HUDEP-2 (cell line): ENCODE results near the gene AP3M1.
"Not testable (repeated sequence)": the region's sequence is repeated elsewhere in the genome, so short reads cannot be mapped to it uniquely, and the experiment has no call there.

Experiments
- DNase-seq, 76 experiments: peaks; one replicate each; lab custom pipeline; 2025; ENCODE audit not compliant: unreplicated experiment in 76 of 76; lab: John Stamatoyannopoulos, UW

The AP3M1 gene, protein sequence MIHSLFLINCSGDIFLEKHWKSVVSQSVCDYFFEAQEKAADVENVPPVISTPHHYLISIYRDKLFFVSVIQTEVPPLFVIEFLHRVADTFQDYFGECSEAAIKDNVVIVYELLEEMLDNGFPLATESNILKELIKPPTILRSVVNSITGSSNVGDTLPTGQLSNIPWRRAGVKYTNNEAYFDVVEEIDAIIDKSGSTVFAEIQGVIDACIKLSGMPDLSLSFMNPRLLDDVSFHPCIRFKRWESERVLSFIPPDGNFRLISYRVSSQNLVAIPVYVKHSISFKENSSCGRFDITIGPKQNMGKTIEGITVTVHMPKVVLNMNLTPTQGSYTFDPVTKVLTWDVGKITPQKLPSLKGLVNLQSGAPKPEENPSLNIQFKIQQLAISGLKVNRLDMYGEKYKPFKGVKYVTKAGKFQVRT

DNA sequence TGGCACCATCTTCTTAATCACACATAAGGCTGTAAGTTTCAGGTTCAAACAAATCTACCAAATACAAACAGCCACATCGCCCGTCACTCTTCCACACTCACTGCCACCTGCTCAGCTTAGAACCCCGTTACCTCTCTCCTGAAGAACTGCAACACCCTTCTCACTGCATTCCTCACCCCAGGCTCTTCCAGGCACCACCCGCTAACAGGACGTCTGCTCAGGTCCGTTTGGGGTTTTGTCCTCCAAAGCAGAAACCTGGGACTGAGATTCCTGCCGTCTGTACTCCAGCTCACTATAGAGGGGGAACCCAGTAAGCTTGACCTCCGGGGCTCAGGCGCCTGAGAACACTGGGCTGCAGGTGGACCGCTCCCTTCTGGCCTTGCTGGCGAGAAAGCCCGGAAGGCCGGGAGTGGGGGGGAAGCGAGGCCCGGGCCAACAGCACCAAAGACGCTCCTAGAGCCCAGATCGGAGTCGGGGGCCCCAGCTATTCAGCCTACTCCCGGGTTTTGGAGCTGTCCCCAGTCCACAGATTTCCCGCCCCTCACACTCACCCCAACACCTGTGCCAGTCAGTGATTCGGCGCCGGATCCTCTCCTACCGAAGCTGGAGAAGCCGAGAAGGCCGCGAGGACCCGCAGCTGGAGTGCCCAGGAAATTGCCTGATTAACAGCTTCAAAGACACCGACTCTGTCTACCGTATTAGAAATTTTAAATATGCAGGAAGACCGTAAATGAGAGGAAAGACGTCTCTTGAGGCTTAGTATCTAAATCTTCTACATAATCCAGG, at the start of gene AP3M1:
Gene AP3M1, minus strand, starts transcription at position 625 of the 786 bp plus-strand sequence. CDS start 12,449 bp downstream, outside the sequence.
- DNase-seq = peak in 49 of 76 experiments; percentile 40 to 96 (median 75)

DNA sequence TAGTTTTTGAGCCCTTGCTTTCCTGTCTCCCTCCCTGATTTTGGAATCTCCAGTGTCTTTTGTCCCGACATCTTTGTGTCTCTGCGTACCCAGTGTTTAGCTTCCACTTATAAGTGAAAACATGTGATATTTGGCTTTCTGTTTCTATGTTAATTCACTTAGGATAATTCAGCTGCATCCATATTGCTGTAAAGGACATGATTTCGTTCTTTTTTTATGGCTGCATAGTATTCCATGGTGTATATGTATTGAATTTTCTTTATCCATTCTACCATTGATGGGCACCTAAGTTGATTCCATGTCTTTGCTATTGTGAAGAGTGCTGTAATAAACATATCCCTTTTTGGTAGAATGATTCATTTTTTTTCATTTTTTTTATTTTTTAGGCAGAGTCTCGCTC, 48.7 kb upstream of the AP3M1 start:
- no peak for DNase-seq

DNA sequence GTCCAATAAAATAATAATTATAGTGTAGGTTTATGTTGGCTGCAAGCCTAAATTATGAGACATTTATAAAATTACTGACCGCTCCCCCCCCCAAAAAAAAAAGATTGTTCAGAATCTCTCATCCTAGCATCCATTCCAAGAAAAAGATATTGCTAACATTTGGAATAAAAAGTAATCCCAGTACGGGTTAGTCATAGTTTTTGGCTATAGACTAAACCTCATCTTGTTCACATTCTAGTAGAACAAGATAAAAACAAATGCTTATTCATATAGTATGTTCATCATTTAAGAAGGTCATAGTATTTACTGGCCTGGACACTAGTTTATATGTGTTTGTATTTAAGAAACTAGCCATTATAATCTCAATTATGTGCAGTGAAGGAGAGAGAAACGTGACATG, 44.4 kb upstream of the AP3M1 start:
- no peak for DNase-seq

DNA sequence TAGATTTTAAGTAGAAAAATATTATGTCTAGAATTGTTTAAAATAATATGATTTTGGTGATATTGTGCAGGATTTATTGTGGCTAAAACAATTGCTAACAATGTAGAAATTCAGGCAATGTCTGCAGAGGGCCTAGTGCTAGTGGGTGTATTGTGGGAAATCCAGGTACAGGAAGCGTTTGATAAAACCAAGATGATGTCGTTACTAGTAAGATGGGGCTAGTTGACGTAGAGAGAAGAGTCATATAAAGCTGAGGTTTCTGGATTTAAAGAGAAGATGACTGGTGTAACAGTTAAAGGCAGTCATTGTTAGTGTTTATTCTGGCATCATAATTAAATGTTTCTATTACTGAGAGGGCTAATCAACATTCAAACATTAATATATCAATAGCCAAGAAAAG, 43.9 kb upstream of the AP3M1 start:
- DNase-seq = no peak

DNA sequence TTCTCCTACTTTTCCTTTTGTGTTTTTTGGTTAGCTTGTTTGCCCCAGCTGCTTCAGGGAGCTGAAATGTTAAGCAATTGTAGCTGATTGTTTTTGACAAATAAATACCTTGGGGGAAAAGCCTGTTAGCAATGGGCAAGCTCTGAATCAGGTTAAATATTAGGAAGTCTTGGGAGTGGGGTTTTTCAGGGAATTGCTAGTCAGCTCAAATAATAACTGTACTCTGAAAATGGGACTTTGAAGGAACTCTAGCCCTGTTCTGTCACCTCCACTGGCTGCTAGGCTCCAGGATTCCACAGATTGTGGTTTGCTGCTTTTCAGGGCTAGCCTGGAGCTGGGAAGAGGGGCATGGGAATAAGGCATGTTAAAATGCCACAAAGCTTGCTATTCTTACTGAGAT, 39.9 kb upstream of the AP3M1 start:
- no peak for DNase-seq

DNA sequence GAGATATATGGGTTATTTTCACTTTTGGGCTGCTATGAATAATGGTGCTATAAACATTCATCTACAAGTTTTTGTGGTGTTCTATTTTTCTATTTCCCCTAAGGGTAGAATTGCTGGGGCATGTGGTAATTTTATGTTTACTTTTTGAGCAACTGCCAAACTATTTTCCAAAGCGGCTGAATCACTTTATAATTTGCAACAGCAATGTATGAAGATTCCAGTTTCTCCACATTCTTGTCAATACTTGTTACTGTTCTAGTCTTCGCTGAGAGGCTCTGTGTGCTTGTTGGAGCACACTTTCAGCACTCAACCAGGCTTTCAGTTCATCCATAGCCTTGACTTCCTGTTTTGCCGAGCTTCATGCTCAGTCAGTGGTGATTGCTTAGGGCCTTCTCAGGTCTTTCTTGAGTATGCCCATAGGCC, 39.4 kb upstream of the AP3M1 start:
- DNase-seq = peak in 14 of 76 experiments; percentile 7 to 50 (median 20)

DNA sequence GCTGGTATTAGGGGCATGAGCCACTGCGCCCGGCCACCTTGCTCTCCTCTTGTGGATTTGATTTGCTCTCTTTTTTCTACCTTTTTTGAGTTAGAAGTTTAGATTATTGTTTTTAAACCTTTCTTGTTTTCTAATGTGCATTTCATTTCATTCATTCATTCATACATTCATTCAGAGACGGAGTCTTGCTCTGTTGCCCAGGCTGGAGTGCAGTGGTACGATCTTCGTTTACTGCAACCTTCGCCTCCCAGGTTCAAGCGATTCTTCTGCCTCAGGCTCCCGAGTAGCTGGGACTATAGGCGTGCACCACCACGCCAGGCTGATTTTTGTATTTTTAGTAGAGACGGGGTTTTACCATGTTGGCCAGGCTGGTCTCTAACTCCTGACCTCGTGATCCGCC, 38.0 kb upstream of the AP3M1 start:
- not testable (repeated sequence) for DNase-seq

DNA sequence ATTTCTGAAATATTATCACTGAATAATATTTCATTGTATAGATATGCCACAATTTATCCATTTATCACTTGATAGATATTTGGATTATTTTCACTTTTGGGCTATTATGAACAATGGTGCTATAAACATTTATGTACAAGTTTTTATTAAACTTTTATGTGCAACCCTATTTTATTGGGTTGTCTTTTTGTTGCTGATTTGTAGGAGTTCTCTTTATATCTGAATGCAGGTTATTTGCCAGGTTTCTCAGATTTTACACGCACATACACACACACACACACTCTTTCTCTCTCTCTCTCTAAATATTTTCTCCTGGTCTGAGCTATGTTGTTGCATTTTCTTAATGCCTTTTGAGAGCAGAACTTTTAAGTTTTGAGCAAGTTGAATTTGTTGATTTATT, 36.6 kb upstream of the AP3M1 start:
- no peak for DNase-seq

DNA sequence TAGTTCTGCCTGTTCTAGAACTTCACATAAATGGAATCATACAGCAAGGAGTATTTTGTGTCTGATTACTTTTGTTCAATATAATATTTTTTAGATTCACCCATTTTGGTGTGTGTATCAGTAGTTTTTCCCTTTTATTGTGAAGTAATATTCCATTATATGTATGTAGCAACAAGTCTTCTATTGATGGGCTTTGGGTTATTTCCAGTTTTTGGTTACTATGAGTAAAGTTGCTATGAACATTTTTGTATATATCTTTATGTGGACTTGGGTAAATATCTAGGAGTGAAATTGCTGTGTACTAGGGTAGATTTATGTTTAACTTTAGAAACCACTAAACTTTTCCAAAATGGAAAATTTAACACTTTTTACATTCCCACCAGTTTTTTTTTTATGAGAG, 36.0 kb upstream of the AP3M1 start:
- DNase-seq = no peak

DNA sequence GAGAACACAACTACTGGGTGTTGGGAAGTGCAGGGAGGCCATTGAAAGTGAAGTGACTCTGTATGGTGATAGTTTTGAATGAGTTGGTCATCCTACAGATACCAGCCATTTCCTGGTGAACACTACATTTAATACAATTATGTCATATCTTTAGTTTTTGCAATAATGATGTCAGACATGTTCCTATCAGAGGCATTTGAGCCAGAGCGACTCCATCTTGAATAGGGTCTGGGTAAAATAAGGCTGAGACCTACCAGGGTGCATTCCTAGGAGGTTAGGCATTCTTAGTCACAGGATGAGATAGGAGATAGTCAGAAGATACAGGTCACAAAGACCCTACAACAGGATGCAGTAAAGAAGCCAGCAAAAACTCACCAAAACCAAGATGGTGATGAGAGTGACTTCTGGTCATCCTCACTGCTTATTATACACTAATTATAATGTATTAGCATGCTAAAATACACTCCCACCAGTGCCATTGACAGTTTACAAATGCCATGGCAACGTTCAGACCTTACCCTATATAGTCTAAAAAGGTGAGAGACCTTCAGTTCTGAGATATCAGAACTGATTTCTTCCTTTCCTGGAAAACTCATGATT, 28.6 kb upstream of the AP3M1 start:
- DNase-seq = no peak

DNA sequence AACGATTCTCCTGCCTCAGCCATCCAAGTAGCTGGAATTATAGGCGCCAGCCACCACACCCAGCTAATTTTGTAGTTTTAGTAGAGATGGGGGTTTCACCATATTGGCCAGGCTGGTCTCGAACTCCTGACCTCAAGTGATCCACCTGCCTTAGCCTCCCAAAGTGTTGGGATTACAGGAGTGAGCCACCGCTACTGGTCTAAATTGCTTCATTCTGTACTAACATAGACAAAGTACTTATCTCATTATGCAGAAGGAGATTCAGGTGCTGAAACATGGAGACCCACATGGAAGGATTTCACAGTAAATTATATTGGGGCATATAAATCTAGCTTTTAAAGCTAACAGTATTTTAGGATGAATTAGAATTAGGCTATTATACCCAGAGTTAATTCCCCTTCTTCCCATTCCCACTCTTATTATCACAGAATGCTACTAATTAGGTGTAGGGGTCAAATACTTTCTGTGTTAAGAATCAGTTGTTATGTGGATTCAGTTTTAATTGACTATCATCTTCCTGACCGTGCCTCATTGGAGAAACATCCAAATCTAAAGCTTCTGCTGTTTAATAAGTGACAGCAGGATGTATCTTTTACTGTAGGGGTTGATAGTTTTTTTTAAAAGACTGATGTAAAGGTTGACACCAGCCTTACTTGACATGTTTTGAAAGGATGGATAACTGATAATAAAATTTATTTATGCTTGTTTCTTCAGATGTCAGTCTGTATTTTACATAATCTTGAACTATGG, 27.6 kb upstream of the AP3M1 start:
- DNase-seq = no peak

DNA sequence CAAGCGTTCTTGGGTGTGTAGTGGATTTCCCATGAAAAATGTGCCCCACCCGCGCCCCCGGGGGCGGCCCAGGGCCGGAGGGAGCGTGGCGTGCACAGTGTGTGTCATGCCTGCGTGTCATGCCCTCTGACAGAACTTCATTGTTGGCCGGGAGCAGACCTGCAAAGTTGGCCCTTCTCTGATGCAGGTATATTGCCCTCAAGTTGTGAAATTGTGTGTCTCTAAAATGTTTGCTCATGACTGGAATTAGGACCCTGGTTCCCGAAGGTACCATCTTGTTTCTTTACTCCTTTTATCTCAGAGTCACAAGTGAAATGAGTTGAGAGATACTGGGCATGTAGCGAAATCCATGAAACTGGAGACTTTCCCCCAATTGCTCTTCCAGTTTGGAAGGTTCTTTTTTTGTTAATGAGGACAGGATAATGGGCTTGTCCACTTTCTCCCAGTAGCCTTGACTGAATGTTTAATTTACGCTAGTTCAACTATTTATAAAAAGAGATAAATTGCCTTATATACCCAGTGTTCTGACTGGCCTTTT, 26.6 kb upstream of the AP3M1 start:
- peak in 23 of 76 experiments; percentile 8 to 55 (median 30) for DNase-seq

DNA sequence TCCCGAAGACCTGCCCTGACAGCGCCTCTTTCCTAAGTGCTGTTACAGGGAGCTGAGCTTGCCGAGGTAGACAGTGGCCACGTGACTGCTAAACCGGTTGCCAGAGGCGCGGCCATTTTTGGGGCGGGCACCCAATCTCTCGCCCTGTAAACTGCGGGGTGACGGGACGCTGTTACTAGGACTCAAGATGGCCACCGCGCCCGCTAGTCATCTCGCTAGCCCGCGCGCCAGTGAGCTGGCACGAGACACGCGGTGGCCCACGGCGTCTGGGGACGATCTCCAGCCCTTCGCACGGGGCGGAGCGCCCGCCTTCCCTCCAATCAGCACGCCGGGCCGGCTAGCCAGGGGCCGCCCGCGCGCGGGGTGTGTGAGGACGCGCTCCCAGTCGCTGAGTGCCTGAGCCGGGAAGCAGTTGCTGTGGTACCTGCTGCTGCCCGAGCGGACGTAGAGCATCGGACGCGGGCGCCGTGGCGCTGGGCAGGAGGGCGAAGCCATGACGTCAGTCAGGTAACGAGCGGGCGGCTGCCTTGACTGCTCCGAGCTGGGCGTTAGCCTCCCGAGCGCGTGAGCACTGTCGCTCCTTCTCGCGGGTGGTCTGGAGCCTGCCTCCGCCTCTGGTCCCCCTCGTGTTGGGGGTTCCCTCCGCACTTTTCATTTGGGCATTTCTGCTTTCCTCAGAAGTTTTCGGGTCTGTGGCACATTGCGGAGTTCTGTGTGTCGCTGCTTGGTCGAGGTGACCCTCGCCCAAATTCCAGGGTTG, 25.9 kb upstream of the AP3M1 start:
- peak in 75 of 76 experiments; percentile 17 to 97 (median 93) for DNase-seq

DNA sequence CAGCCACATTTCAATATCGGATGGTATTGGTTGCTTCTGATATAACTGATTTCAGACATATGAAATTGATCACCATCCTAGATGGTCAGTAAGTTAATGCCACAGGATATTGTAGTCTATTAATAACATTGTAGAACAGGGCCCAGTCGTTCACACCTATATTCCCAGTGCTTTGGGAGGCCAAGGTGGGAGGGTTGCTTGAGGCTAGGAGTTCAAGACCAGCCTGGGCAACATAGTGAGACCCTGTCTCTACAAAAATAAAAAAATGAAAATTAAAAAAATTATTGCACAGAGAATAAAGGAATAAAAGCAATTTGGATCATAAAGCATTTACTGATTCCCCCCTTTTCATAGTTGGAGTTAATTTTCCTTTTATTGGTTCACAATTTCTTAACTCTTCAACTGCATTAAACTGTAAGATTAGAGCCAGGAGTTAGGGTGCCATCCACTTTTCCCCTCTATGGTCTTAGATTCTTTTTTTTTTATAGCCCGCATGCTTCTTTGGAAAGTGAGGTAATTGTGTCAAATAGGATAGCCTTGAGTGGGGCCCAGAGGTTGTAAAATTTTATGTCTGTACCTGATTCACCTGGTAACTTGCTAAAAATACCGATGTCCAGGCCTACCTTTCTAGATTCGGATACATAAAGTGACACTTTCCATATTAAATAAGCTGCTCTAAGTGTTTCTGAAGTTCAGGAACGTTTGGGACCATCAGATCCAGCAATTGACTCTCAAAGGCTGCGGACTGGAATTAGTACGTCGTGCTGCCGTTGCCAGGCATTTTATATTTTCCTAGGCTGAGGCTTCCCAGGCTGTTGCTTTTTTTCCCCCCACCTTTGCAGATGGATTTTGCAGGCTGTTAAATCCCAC, 25.1 kb upstream of the AP3M1 start:
- peak in 3 of 76 experiments; percentile 43 to 58 (median 46) for DNase-seq

DNA sequence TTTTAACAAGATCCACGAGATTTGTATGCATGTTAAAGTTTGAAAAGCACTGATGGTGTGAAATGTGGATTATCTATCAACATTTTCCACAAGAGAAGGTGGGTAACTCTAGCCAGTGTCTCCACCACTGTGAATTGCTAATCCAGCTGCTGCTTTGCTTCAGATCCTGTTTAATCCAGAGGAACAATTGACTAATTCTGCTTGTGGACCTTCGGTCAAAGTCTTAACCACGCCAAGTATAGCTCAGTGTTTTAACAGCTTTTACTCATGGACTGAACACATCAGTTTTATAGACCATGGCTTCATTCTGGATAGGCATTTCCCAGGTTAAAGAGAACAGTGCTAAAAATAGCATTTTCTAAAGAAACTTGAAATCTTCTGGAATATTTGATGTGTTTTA, 23.9 kb upstream of the AP3M1 start:
- no peak for DNase-seq

DNA sequence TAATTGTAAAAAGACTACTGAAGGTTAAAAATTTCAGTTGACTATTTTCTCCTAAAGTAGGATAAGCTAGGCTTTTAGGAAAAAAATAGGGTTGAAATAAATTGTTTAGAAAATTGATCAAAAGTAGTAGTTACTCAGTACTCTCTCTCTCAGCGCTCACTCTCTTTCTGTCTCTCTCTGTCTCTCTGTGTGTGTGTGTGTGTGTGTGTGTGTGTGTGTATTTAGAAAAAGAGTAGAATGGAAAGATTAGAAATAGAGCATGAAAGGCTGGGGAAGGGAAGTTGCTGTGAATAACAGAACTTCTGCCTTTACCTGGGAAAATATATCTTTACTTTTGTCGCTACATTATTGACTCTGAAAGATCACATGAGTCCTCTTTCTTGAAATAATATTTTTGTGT, 21.0 kb upstream of the AP3M1 start:
- no peak for DNase-seq

DNA sequence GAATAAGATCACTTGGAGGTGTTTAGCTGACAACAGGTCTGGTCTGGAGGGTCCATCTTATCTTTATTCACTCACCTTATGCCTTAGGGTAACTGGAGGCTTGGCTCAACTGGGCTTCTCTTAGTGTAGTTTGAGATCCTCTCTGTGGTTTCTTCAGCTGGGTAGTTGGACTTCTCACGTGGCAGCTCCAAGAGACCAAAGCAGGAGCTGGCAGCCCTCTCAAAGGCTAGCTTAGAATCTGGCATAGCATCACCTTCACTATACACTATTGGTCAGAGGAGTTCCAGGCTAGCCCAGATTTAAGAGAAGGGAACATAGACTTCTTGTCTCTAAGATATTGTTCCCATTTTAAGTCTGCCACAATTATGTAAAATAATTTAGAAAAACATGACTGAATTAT, 16.8 kb upstream of the AP3M1 start:
- DNase-seq = no peak

DNA sequence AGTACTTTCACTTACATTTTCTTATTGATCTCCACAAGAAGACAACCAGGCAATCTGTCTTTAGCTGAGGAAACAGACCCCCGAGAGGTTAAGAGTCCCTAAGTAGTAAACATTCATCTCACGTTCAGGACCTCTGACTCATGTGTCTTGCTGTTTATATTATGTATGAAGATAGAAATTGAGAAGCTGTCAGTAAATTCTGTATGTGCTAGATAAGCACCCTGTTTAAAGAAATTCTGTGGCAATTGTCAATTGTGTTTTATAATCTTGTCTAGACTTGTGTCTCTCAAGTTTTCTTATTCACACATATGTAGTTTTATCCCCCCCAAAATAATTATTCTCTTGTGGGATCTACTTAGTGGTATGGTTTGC, 14.9 kb upstream of the AP3M1 start:
- DNase-seq = no peak
